Heart right ventricle (tissue), 16 donors: Measurements from ENCODE around the gene TRIM34. TPM values are rescaled to one million over a fixed set of nuclear protein-coding genes. Genes with fewer than 3 reads are reported as not detected.
A peak's percentile ranks its signal among the peaks of the same experiment; 100 is the strongest.

ENCODE experiments used
- ATAC-seq, 8 donors: fragments of 200-7000 bp; cut with Tn5 transposase; one replicate each; pipeline ENCODE4 v1.9.1; 2020; ENCODE audit warnings: mild to moderate bottlenecking in 8 of 8, moderate library complexity in 8 of 8, moderate number of reproducible peaks in 1 of 8
- DNase-seq, 2 donors: peaks; one replicate each; pipeline ENCODE4 v3.0.0-alpha.2; 2020
- H3K27ac ChIP-seq, 10 donors: fragments of 200-600 bp; sonication (generic) in 2 of 10; one replicate each; pipeline versions ENCODE4 v1.5.0 to v1.8.0; 2020 to 2022; ENCODE audit warnings: mild to moderate bottlenecking in 3 of 10
- H3K27me3 ChIP-seq, 7 donors: fragments of 200-600 bp; one replicate each; pipeline ENCODE4 v1.8.0; 2021 to 2022; ENCODE audit warnings: mild to moderate bottlenecking in 2 of 7
- H3K36me3 ChIP-seq, 9 donors: fragments of 200-600 bp; sonication (generic) in 1 of 9; one replicate each; pipeline versions ENCODE4 v1.5.0 to v1.8.0; 2020 to 2022; ENCODE audit warnings: mild to moderate bottlenecking in 2 of 9
- H3K4me1 ChIP-seq, 9 donors: fragments of 200-600 bp; sonication (generic) in 1 of 9; one replicate each; pipeline versions ENCODE4 v1.5.0 to v1.8.0; 2020 to 2022; ENCODE audit warnings: mild to moderate bottlenecking in 4 of 9
- H3K4me3 ChIP-seq, 10 donors: fragments of 200-600 bp; sonication (generic) in 2 of 10; one replicate each; pipeline versions ENCODE4 v1.5.0 to v1.8.0; 2020 to 2022; ENCODE audit warnings: mild to moderate bottlenecking in 7 of 10, moderate library complexity in 2 of 10
- H3K9me3 ChIP-seq, 11 donors: fragments of 200-600 bp in 10 of 11; sonication (generic) in 2 of 11; one replicate each; pipeline versions ENCODE4 v1.5.0 to v1.8.0; 2013 to 2022; ENCODE audit warnings: mild to moderate bottlenecking in 2 of 11, control low read depth in 1 of 11, moderate library complexity in 1 of 11
- WGBS, 2 donors: extraction: QIAGEN DNeasy Blood & Tissue Kit; methylation state at CpG; one replicate each; pipeline ENCODE4 v1.1.7; 2013; ENCODE audit warnings: inconsistent platforms in 1 of 2; 5-methylcytosine and 5-hydroxymethylcytosine counted together
- intact Hi-C, 10 donors: fragments of 100-400 bp; cut with DNase I; formaldehyde crosslinking; loops; one replicate each; pipeline versions ENCODE4 v1.11.1 to v1.14.2; 2022
- polyA plus RNA-seq, 2 donors: library from polyadenylated mRNA; stranded (reverse); fragments of 200-250 nt; gene quantifications; one replicate each; pipeline ENCODE4 v1.2.3, GENCODE V29; 2013
- total RNA-seq, 10 donors: library from RNA; stranded (reverse); fragmentation: NEBNext Ultra II Directional in 3 of 10; extraction: Animal tissue kit (Norgen Biotek cat#: 25700) in 3 of 10; gene quantifications; one replicate each; pipeline versions ENCODE4 v1.2.1 to v1.2.4, GENCODE V29; 2021 to 2023
- TF ChIP-seq, protein P1 (sequence below), 9 donors: fragments of 200-600 bp; sonication (generic) in 2 of 9; IDR thresholded peaks; one replicate each; pipeline versions ENCODE4 v1.5.0 to v1.8.0; 2021 to 2022; ENCODE audit warnings: antibody characterized with exemption in 9 of 9, mild to moderate bottlenecking in 5 of 9, moderate library complexity in 1 of 9
- donor health status: Arrhythmogenic right ventricular cardiomyopathy.
- donor health status: ischemic (EF 13 %, LVEDD 7.1; RV severe dilation, severe dysfunction).
- donor health status: healthy with polysubstance abuse.
- donor health status: DM: no; HTN: yes; CAD: no.
- donor health status: DM: no; HTN: no; CAD: no.
- donor health status: ischemic (EF 25% LVEDD 6.9; RV normal size, moderate dysfunction).
- donor health status: ischemic (EF 25% LVEDD 5.7; RV mildly dilated, moderate dysfunction).
- donor health status: healthy.
- donor health status: DM: yes; HTN: yes; CAD: no.
- donor health status: Ischemic cardiomyopathy.
- donor health status: ischemic (EF 35%, LVEDD 5.7; RV mildly dilated, moderate dysfunction).
- donor health status: nonischemic (EF 11% LVEDD 7.7; RV severe dilation, severe dysfunction).
- donor health status: DM: yes; HTN: yes; CAD: no.
- donor health status: PGD.
- donor health status: ischemic (EF 29% LVEDD 5.4; RV normal size, mild dysfunction).
- donor health status: nonischemic (EF 23%, LVEDD 6.1; RV moderate dilation, normal function).

The TRIM34 gene
- total and polyA plus RNA-seq, 12 donors = 0.66 to 6.5 (median 1.9) TPM

DNA sequence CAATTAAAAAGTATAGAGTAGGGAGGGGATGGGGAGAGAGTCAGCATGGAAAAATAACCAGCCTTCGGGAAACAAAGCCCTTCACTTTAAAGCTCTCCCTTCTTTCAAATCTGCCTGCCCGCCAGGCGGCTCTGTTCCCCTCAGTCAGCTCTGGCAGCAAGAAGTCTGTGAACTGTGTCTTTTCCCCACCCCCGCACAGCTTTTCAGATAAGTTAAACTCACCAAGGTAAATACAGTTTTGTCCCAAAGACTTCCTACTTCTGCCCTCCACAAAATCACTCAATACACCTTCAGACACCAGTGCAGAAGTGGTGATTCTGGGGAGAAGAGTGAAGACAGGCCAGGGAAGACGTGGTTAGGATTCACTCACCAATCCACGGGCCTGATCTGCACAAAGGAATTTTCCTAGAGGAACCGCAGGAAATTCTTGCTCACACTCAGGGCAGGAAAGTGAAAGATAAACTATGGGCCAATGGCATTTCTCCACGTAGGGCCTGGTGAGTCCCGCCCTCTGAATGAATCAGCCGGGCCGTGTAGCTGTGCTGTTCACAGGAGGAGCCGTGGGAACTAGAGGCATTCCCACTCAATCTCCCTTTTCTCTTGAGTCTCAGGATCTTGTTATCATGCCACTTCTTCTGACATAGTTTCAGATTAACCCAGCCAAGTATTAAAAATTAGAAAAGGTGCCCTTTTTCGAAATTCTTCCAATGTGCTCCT is 60.0 kb downstream of the TRIM34 start, which contains the start of gene TRIM5:
Gene TRIM5, minus strand, starts transcription at position 429 of the 717 bp plus-strand sequence. CDS start 4,897 bp downstream, outside the sequence.
- WGBS, 2 donors = 3 to 6% methylated on average over 13 of the region's 13 CpGs
- Histone ChIP-seq H3K4me1 (peaks cover 3 to 39% (median 19%) of the 10 kb centered on the region in 9 donors), H3K27me3 (no peaks in the 10 kb centered on the region), H3K27ac (peak within 1 kb of the TSS; percentile 59 to 94 (median 86)), H3K9me3 (no peaks in the 10 kb centered on the region), H3K36me3 (peaks cover 0 to 11% (median 0%) of the 10 kb centered on the region in 9 donors), H3K4me3 (peak within 1 kb of the TSS; percentile 0 to 68 (median 54))
- TF ChIP-seq, protein P1, sequence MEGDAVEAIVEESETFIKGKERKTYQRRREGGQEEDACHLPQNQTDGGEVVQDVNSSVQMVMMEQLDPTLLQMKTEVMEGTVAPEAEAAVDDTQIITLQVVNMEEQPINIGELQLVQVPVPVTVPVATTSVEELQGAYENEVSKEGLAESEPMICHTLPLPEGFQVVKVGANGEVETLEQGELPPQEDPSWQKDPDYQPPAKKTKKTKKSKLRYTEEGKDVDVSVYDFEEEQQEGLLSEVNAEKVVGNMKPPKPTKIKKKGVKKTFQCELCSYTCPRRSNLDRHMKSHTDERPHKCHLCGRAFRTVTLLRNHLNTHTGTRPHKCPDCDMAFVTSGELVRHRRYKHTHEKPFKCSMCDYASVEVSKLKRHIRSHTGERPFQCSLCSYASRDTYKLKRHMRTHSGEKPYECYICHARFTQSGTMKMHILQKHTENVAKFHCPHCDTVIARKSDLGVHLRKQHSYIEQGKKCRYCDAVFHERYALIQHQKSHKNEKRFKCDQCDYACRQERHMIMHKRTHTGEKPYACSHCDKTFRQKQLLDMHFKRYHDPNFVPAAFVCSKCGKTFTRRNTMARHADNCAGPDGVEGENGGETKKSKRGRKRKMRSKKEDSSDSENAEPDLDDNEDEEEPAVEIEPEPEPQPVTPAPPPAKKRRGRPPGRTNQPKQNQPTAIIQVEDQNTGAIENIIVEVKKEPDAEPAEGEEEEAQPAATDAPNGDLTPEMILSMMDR (IDR thresholded peaks at IDR 0.05) = peak; percentile 21 to 79 (median 53)
- peak; percentile 97 to 99 (median 98) for ATAC-seq
- intact Hi-C loops = loop anchor here in 4 of 10 donors (2.0 to 10.0 kb wide), 4 partner anchors 60 to 122 kb away; partner anchors contain the start of genes OR52N2 (in 3 of the 4) and TRIM34 (in 3 of the 4)
- DNase-seq = peak; percentile 76 to 93

DNA sequence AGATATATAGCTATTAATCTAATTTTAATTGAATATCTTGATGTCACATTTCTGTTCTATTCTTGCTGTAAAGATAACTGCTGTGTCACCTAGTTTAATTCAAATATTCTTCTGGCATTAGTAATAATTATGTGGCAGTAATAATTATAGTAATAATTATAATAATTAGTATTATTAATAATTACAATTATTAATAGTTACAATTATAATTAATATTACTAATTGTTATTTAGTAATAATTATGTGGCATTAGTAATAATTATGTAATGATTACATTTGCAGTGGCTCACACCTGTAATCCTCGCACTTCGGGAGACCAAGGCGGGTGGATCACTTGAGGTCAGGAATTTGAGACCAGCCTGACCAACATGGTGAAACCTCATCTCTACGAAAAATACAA is 61.6 kb downstream of the TRIM34 start:
- no peaks in the 10 kb centered on the region for H3K9me3 ChIP-seq
- 95 to 96% methylated on average over 4 of the region's 4 CpGs for WGBS, 2 donors
- H3K27ac ChIP-seq = no peak overlapping the region
- intact Hi-C loops = loop anchor here in 3 of 10 donors (10.0 kb wide), 2 partner anchors 62 to 118 kb away; partner anchors contain the start of genes OR52N2 (in 2 of the 3) and TRIM34 (in 1 of the 3)
- TF ChIP-seq, protein P1 (IDR thresholded peaks at IDR 0.05) = no peak
- ATAC-seq (no peak), DNase-seq (no peak)
- H3K4me3 ChIP-seq = no peak overlapping the region
- no peaks in the 10 kb centered on the region for H3K27me3 ChIP-seq
- H3K4me1 ChIP-seq = peaks cover 3 to 41% (median 19%) of the 10 kb centered on the region in 9 donors
- no peaks in the 10 kb centered on the region for H3K36me3 ChIP-seq

DNA sequence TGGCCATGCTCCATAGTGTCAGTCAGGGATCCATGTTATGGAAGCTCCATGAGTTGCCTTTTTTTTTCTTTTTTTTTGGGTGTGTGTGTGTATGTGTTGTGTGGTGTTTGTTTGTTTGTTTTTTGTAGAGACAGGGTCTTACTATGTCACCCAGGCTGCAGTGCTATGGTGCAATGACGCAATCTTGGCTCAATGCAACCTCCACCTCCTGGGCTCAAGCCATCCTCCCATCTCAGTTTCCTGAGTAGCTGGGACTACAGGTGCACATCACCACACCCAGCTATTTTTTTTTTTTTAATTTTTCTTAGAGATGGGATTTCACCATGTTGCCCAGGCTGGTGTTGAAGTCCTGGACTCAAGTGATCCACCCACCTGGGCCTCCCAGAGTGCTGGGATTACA is 63.7 kb downstream of the TRIM34 start:
- peaks cover 0 to 4% (median 0%) of the 10 kb centered on the region in 9 donors for H3K36me3 ChIP-seq
- no peaks in the 10 kb centered on the region for H3K27me3 ChIP-seq
- peaks cover 3 to 58% (median 24%) of the 10 kb centered on the region in 9 donors for H3K4me1 ChIP-seq
- WGBS, 2 donors = 100% methylated on average over 1 of the region's 1 CpG
- TF ChIP-seq, protein P1 (IDR thresholded peaks at IDR 0.05) = no peak
- ATAC-seq = no peak
- intact Hi-C loops = loop anchor here in 3 of 10 donors (10.0 kb wide), 2 partner anchors 64 to 116 kb away; partner anchors contain the start of genes OR52N2 (in 2 of the 3) and TRIM34 (in 1 of the 3)
- no peak for DNase-seq
- no peaks in the 10 kb centered on the region for H3K9me3 ChIP-seq
- H3K4me3 ChIP-seq = no peak overlapping the region
- H3K27ac ChIP-seq = peak overlapping the region in 8 of 10 donors; percentile 77 to 95 (median 90)

DNA sequence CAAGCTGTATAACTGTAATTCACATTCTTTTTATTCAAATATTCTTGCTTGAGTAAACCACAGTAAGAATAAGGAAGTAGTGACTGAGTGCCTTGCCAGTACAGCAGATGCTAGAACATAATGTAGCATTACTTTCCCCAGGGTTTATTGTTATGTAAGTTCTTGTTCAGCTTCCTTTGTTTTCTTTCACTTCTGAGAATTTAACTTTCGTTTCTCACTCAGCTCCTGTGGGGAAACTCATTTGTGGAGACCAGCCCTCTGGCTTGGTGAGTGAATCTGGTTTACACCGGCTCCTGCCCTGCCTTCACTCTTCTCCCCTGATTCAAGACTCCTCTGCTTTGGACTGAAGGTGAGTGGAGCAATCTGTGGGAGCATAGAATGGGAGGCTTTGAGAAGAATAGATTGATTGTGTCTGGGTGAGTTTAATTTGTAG is 64.8 kb downstream of the TRIM34 start, which contains the start of gene TRIM22:
Gene TRIM22, plus strand, starts transcription at position 240 of the 433 bp plus-strand sequence. CDS start 6,443 bp downstream, outside the sequence.
- peak in 1 of 2 donors; percentile 61 for DNase-seq

More for the DNA sequence above, 64.8 kb downstream of the TRIM34 start, which contains the start of gene TRIM22:
- WGBS, 2 donors = 27 to 41% methylated on average over 2 of the region's 2 CpGs
- peak within 1 kb of the TSS; percentile 16 to 69 (median 58) for H3K4me3 ChIP-seq
- intact Hi-C loops = loop anchor here in 3 of 10 donors (10.0 kb wide), 2 partner anchors 65 to 115 kb away; partner anchors contain the start of genes OR52N2 (in 2 of the 3) and TRIM34 (in 1 of the 3)
- peaks cover 0 to 57% (median 29%) of the 10 kb centered on the region in 9 donors for H3K4me1 ChIP-seq
- H3K27me3 ChIP-seq = no peaks in the 10 kb centered on the region
- H3K36me3 ChIP-seq = peaks cover 0 to 14% (median 0%) of the 10 kb centered on the region in 9 donors
- TF ChIP-seq, protein P1 (IDR thresholded peaks at IDR 0.05) = no peak
- ATAC-seq = peak; percentile 47 to 78 (median 65)
- H3K27ac ChIP-seq = peak within 1 kb of the TSS; percentile 77 to 95 (median 88)
- no peaks in the 10 kb centered on the region for H3K9me3 ChIP-seq
